K562 (cell line): Measurements from ENCODE around the gene TNIK. TPM values are rescaled to one million over a fixed set of nuclear protein-coding genes. Genes with fewer than 3 reads are reported as not detected.

ENCODE experiments used
- ATAC-seq: fragments of 200-7000 bp; cut with Tn5 transposase; 3 replicates; pipeline ENCODE4 v1.9.1; 2020; ENCODE audit warnings: moderate library complexity
- BruUV-seq: library from RNA; stranded (reverse); fragments of 400-500 nt; replicated peaks from 2 replicates; lab custom pipeline; 2021; lab: Mats Ljungman, UMichigan
- CTCF ChIA-PET: fragments of 300-600 bp; formaldehyde crosslinking; extraction: SDS; loops from one replicate; lab custom pipeline; 2021; ENCODE audit warnings: low intra/inter-chr PET ratio; lab: Yijun Ruan, JAX
- POLR2A ChIA-PET: fragments of 300-600, 350-650 bp; sonication (Branson Sonifier 250); formaldehyde crosslinking; extraction: SDS; loops from one replicate; lab custom pipeline; 2021; ENCODE audit warnings: antibody characterized with exemption, inconsistent platforms; lab: Yijun Ruan, JAX
- DNase-seq, 4 experiments: peaks; one replicate each; pipeline versions ENCODE4 v3.0.0 to v3.0.0-alpha.2; 2011 to 2018; ENCODE audit warnings: low spot score in 3 of 4, mixed read lengths in 3 of 4; ENCODE audit errors: extremely low read depth in 1 of 4
- FAIRE-seq: peaks from 2 replicates; lab custom pipeline; 2011; peaks lifted over from hg19 to GRCh38; lab: Jason Lieb, UNC
- H2AFZ ChIP-seq: 2 replicates; pipeline ENCODE4 v1.6.0; 2011; ENCODE audit warnings: low read depth, low read length, control low read depth, inconsistent platforms
- H3K27ac ChIP-seq: fragments of 200-600 bp; 3 replicates; pipeline ENCODE4 v1.8.0; 2011; ENCODE audit warnings: low read depth, mild to moderate bottlenecking, control low read depth, inconsistent platforms, low read length, moderate library complexity, mixed read lengths; ENCODE audit errors: extremely low read depth
- H3K27me3 ChIP-seq, 2 experiments: fragments of 300-600 bp in 1 of 2; 2 replicates in 1 of 2; 3 replicates in 1 of 2; pipeline versions ENCODE4 v1.6.0 to v1.8.0; 2011; ENCODE audit warnings: inconsistent platforms in 2 of 2, low read length in 2 of 2, mild to moderate bottlenecking in 1 of 2, mixed read lengths in 1 of 2, moderate library complexity in 1 of 2; ENCODE audit not compliant: control insufficient read depth in 2 of 2, insufficient read depth in 2 of 2
- H3K36me3 ChIP-seq: fragments of 300-600 bp; 3 replicates; pipeline ENCODE4 v1.8.0; 2011; ENCODE audit warnings: mild to moderate bottlenecking, low read length, inconsistent platforms; ENCODE audit not compliant: control insufficient read depth, insufficient read depth
- H3K4me1 ChIP-seq, 2 experiments: fragments of 200-600 bp in 1 of 2; replicated peaks in 1 of 2; 2 replicates in 1 of 2; 3 replicates in 1 of 2; pipeline versions ENCODE4 v1.5.1 to v1.8.0; 2011; ENCODE audit warnings: inconsistent platforms in 2 of 2, low read length in 2 of 2, mild to moderate bottlenecking in 1 of 2, mixed read lengths in 1 of 2, moderate library complexity in 1 of 2; ENCODE audit not compliant: control insufficient read depth in 2 of 2, insufficient read depth in 2 of 2
- H3K4me2 ChIP-seq: 2 replicates; pipeline ENCODE4 v1.6.1; 2011; ENCODE audit warnings: low read length, control low read depth, inconsistent platforms, mixed read lengths; ENCODE audit not compliant: insufficient read depth
- H3K4me3 ChIP-seq: fragments of 200-600 bp; sonication (generic), shearing (Covaris generic); 2 replicates; pipeline ENCODE4 v1.5.1; 2016; ENCODE audit warnings: control low read depth, inconsistent platforms
- H3K79me2 ChIP-seq: fragments of 200-600 bp; 3 replicates; pipeline ENCODE4 v1.8.0; 2011; ENCODE audit warnings: low read length, inconsistent platforms; ENCODE audit not compliant: control insufficient read depth, insufficient read depth
- H3K9ac ChIP-seq, 2 experiments: 2 replicates each; pipeline versions ENCODE4 v1.6.0 to v1.6.1; 2011; ENCODE audit warnings: low read depth in 2 of 2, low read length in 2 of 2, control low read depth in 1 of 2, inconsistent platforms in 1 of 2, mild to moderate bottlenecking in 1 of 2, mixed read lengths in 1 of 2; ENCODE audit not compliant: insufficient read depth in 1 of 2
- H3K9me1 ChIP-seq: one replicate; pipeline ENCODE4 v1.6.0; 2011; ENCODE audit warnings: inconsistent platforms, mild to moderate bottlenecking, low read length, moderate library complexity; ENCODE audit not compliant: control insufficient read depth, insufficient read depth
- H3K9me3 ChIP-seq: replicated peaks from 2 replicates; pipeline ENCODE4 v1.5.1; 2011; ENCODE audit warnings: low read depth, low read length, inconsistent platforms; ENCODE audit not compliant: control insufficient read depth, insufficient read depth
- H4K20me1 ChIP-seq: replicated peaks from 2 replicates; pipeline ENCODE4 v1.6.1; 2011; ENCODE audit warnings: low read length, inconsistent platforms, mixed read lengths; ENCODE audit not compliant: control insufficient read depth, insufficient read depth
- CREB5 ChIP-seq: fragments of 250-450 bp; sonication (Bioruptor Pico); IDR thresholded peaks from 2 replicates; pipeline ENCODE4 v1.5.0; 2020; ENCODE audit warnings: mild to moderate bottlenecking
- CTBP1 ChIP-seq: fragments of 450-650 bp; IDR thresholded peaks from 2 replicates; pipeline ENCODE4 v1.6.1; 2016; ENCODE audit warnings: borderline replicate concordance
- E2F8 ChIP-seq: fragments of 450-650 bp; IDR thresholded peaks from 2 replicates; pipeline ENCODE4 v1.7.1; 2018; ENCODE audit warnings: mild to moderate bottlenecking, low read depth; ENCODE audit not compliant: partially characterized antibody
- ERF ChIP-seq: fragments of 450-650 bp; formaldehyde crosslinking; IDR thresholded peaks from 2 replicates; pipeline ENCODE4 v1.4.0; 2020; ENCODE audit warnings: mild to moderate bottlenecking, mixed read lengths
- HLTF ChIP-seq: fragments of 450-650 bp; IDR thresholded peaks from 2 replicates; pipeline ENCODE4 v1.6.1; 2016
- NFIX ChIP-seq: fragments of 250-450 bp; sonication (Bioruptor Pico); IDR thresholded peaks from 2 replicates; pipeline ENCODE4 v1.4.0; 2020; ENCODE audit warnings: low read depth, mild to moderate bottlenecking, moderate library complexity
- NR0B1 ChIP-seq: fragments of 450-650 bp; IDR thresholded peaks from one replicate; pipeline ENCODE4 v1.6.1; 2018; ENCODE audit warnings: mild to moderate bottlenecking, moderate library complexity; ENCODE audit not compliant: partially characterized antibody
- PKNOX1 ChIP-seq: fragments of 450-650 bp; IDR thresholded peaks from 2 replicates; pipeline ENCODE4 v1.6.1; 2016
- POLR2G ChIP-seq: fragments of 200-400 bp; formaldehyde crosslinking; IDR thresholded peaks from 2 replicates; pipeline ENCODE4 v1.6.1; 2017; ENCODE audit warnings: low read depth, mild to moderate bottlenecking, antibody characterized with exemption, low read length, moderate library complexity
- SETDB1 ChIP-seq: IDR thresholded peaks from one replicate; pipeline ENCODE4 v1.6.1; 2012; ENCODE audit warnings: low read length, control low read depth, inconsistent platforms
- ZNF384 ChIP-seq: IDR thresholded peaks from 2 replicates; pipeline ENCODE4 v1.6.1; 2012; ENCODE audit warnings: low read depth, low read length, improper control_type of control experiment
- ZNF431 ChIP-seq: sonication (generic); formaldehyde crosslinking; IDR thresholded peaks from 2 replicates; pipeline ENCODE4 v1.8.0; 2022; ENCODE audit warnings: mild to moderate bottlenecking, missing genetic modification reagents
- WGBS: fragments of 100-300 bp; shearing (Covaris generic); methylation state at CpG from one replicate; pipeline ENCODE4 v1.1.6; 2016; ENCODE audit warnings: low coverage, mixed read lengths; ENCODE audit not compliant: insufficient coverage; ENCODE audit errors: missing lambda C conversion rate; 5-methylcytosine and 5-hydroxymethylcytosine counted together
- in situ Hi-C: fragments of 300-500 bp; cut with MboI; formaldehyde crosslinking; loops from 4 replicates; pipeline ENCODE4 v1.15.0; 2018; ENCODE audit warnings: inconsistent platforms, mixed read lengths
- intact Hi-C: fragments of 100-400 bp; cut with micrococcal nuclease; formaldehyde crosslinking; loops from 2 replicates; pipeline ENCODE4 v1.14.2; 2022
- polyA plus RNA-seq, 8 experiments: library from polyadenylated mRNA; depleted of rRNA in 4 of 8; stranded (reverse) in 5 of 8; unstranded in 3 of 8; fragments of >200 nt; fragmentation: Nextera tagmentation in 2 of 8; fragmentation: Illumina TruSeq in 1 of 8; extraction: Ambion mirVana in 2 of 8; extraction: Trizol in 1 of 8; gene quantifications; 2 replicates each; pipeline versions ENCODE4 v1.2.1 to v1.2.3, GENCODE V29; 2011 to 2014; ENCODE audit warnings: inconsistent platforms in 1 of 8, missing spikeins in 1 of 8
- total RNA-seq, 7 experiments: library from RNA; depleted of rRNA in 6 of 7; stranded (reverse); fragments of >200 nt in 6 of 7; fragmentation: Illumina TruSeq in 2 of 7; extraction: Trizol in 2 of 7; gene quantifications; 2 replicates each; pipeline versions ENCODE4 v1.2.1 to v1.2.3, GENCODE V29; 2011 to 2021; ENCODE audit warnings: low replicate concordance in 1 of 7
- TF ChIP-seq, protein P1 (sequence below): fragments of 450-650 bp; IDR thresholded peaks from 2 replicates; pipeline ENCODE4 v1.6.1; 2017; ENCODE audit warnings: antibody characterized with exemption

TNIK gene
- total and polyA plus RNA-seq, 9 of the 15 experiments (the other 6 are each of a cell fraction or from before 2014, with no cell fraction given), result 6.6 to 39.0 (median 24.7) TPM

DNA sequence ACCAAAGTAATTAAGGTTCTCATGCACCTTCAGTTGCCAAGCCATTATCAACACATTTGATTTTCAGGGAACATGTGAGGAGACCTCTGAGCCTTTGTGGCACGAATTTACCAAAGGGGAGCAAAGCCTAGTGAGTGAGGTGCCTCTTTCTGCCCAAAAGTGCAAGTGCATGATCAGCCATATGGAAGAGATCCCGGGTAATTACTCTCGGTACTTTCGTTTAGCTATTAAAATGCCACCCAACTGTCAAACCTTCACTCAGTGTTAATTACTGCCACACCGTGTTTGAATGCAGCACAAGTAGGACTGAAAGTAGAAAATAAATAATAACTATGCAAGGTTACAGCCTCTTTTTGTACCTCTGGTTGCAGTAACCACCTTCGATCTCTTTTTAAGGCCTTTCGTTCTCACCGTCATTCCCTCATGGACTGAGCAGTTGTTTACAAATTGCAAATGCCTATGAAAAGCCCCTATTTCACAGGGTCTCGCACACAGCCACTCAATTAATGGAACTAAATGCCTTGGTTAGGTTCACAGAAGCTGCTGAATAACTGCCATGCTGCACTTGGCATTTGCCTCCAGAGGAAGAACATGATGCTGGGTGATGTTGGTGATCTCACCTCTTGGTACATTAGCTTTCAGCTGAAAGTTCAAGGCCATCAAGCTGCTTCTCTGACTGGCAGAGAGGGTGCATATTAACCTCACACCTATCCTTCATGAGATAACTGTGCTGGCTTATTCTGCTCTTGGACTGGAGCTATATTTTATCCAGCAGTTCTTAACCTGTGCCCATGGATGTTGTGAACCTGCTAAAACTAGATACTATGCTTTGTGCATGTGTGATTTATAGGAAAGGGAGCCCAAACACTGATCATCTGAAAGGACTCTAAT, 69.9 kb downstream of the TNIK start:
- H3K4me3 ChIP-seq, result no peak overlapping the region
- H3K36me3 ChIP-seq, result no peaks in the 10 kb centered on the region; the same call in 2 of the 3 replicates
- in situ Hi-C loops, result no loop called here
- H3K27ac ChIP-seq, result no peak overlapping the region
- intact Hi-C loops, result no loop called here
- H2AFZ ChIP-seq, result no peak overlapping the region
- POLR2A ChIA-PET, result interaction anchor here (0.9 kb wide), 1 partner anchor 11 kb away, joined by 3 read pairs; no protein-coding TSS in a partner anchor
- CTCF ChIA-PET, result no interaction called here
- no peak for ATAC-seq
- no peaks in the 10 kb centered on the region; a peak in 2 of 5 replicates for H3K4me1 ChIP-seq
- no peak for FAIRE-seq
- 0 out of 2 replicates have a peak, but pooled peaks cover 1% of the 10 kb centered on the region for H3K9me3 ChIP-seq
- H3K79me2 ChIP-seq, result peaks cover 36% of the 10 kb centered on the region
- WGBS, result 78% methylated on average over 9 of the region's 9 CpGs
- H3K4me2 ChIP-seq, result no peak overlapping the region
- no peak overlapping the region for H3K9ac ChIP-seq
- no peak for DNase-seq
- H3K27me3 ChIP-seq, result no peaks in the 10 kb centered on the region
- H4K20me1 ChIP-seq, result no peaks in the 10 kb centered on the region
- no TSS peak for BruUV-seq
- no peaks in the 10 kb centered on the region for H3K9me1 ChIP-seq
- TF ChIP-seq POLR2G (no peak), E2F8 (no peak), NR0B1 (no peak), HLTF (no peak), SETDB1 (no peak), NFIX (no peak), ERF (no peak), CREB5 (CRISPR knock-in tag) (no peak), ZNF431 (CRISPR knock-in tag) (no peak), PKNOX1 (no peak), ZNF384 (no peak), CTBP1 (no peak)
- TF ChIP-seq, protein P1, sequence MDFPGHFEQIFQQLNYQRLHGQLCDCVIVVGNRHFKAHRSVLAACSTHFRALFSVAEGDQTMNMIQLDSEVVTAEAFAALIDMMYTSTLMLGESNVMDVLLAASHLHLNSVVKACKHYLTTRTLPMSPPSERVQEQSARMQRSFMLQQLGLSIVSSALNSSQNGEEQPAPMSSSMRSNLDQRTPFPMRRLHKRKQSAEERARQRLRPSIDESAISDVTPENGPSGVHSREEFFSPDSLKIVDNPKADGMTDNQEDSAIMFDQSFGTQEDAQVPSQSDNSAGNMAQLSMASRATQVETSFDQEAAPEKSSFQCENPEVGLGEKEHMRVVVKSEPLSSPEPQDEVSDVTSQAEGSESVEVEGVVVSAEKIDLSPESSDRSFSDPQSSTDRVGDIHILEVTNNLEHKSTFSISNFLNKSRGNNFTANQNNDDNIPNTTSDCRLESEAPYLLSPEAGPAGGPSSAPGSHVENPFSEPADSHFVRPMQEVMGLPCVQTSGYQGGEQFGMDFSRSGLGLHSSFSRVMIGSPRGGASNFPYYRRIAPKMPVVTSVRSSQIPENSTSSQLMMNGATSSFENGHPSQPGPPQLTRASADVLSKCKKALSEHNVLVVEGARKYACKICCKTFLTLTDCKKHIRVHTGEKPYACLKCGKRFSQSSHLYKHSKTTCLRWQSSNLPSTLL, result no peak
